Left cardiac atrium (tissue), 4 donors: Measurements from ENCODE around the gene FNDC7. TPM values are rescaled to one million over a fixed set of nuclear protein-coding genes. Genes with fewer than 3 reads are reported as not detected.
A peak's percentile ranks its signal among the peaks of the same experiment; 100 is the strongest.

Source experiments
- ATAC-seq, 2 donors: fragments of 200-7000 bp; cut with Tn5 transposase; one replicate each; pipeline ENCODE4 v1.9.1; 2020; ENCODE audit warnings: mild to moderate bottlenecking in 2 of 2, moderate library complexity in 2 of 2
- DNase-seq: peaks from one replicate; pipeline ENCODE4 v3.0.0-alpha.2; 2020
- intact Hi-C, 2 donors: fragments of 100-400 bp; cut with DNase I; formaldehyde crosslinking; loops; one replicate each; pipeline versions ENCODE4 v1.14.1 to v1.15.1; 2022 to 2023
- total RNA-seq, 2 donors: library from RNA; stranded (reverse); fragmentation: NEBNext Ultra II Directional; extraction: Animal tissue kit (Norgen Biotek cat#: 25700); gene quantifications; one replicate each; pipeline ENCODE4 v1.2.1, GENCODE V29; 2021
- donor health status: DM: no; HTN: yes; CAD: no.
- donor health status: DM: no; HTN: yes; CAD: no; lungs with severe emphysema.
- donor health status: DM: yes; HTN: yes; CAD: no.
- donor health status: Dilated cardiomyopathy.

FNDC7 gene
- total RNA-seq, 2 donors from 2014 or later, result not detected

DNA sequence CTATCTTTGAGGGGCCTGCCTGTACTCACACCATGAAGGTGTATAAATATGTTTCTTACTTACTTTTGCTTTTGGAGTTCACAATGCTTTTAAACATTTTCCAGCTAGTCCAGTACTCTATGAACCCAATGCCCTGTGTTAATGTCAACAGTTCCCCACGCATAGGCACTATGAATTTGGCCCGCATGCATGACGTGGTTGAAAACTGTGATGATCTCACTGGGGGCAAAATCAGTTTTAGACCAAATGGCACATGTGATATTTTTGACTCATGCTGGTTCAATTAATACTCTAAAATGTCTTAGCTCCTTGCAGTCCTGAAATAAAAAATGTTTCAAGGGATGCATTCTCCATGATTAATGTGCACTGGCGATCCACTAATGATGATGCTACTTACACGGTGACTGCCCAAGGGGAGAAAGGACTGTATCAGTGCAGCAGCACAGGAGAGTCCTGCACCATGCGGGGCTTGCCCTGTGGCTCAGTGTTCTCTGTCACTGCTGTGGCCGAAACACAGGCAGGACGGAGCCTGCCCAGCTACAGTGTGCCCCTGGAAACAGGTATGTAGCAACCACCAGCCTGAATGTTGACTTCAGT is 15.7 kb downstream of the FNDC7 start:
- ATAC-seq (no peak), DNase-seq (no peak)
- intact Hi-C loops, result no loop called here

- DNase-seq (no peak), ATAC-seq (no peak)
- intact Hi-C loops, result no loop called here
Measured at GRCh38 chr1:108729481-108729880, 16.8 kb downstream of the FNDC7 start.

- intact Hi-C loops, result no loop called here
- ATAC-seq (no peak), DNase-seq (no peak)
Measured at GRCh38 chr1:108732398-108732797, 19.7 kb downstream of the FNDC7 start.

- ATAC-seq (no peak), DNase-seq (no peak)
- intact Hi-C loops, result no loop called here
Measured at GRCh38 chr1:108734171-108734865, 21.6 kb downstream of the FNDC7 start.

GRCh38 chr1:108742253-108742652 is 29.5 kb downstream of the FNDC7 start:
- intact Hi-C loops, result no loop called here
- ATAC-seq (no peak), DNase-seq (no peak)

- ATAC-seq (no peak), DNase-seq (no peak)
- intact Hi-C loops, result loop anchor here in 1 of 2 donors (5.0 kb wide), 1 partner anchor 54 kb away; the partner anchor contains the start of gene PRPF38B
Measured at GRCh38 chr1:108745980-108746381, 33.3 kb downstream of the FNDC7 start.

DNA sequence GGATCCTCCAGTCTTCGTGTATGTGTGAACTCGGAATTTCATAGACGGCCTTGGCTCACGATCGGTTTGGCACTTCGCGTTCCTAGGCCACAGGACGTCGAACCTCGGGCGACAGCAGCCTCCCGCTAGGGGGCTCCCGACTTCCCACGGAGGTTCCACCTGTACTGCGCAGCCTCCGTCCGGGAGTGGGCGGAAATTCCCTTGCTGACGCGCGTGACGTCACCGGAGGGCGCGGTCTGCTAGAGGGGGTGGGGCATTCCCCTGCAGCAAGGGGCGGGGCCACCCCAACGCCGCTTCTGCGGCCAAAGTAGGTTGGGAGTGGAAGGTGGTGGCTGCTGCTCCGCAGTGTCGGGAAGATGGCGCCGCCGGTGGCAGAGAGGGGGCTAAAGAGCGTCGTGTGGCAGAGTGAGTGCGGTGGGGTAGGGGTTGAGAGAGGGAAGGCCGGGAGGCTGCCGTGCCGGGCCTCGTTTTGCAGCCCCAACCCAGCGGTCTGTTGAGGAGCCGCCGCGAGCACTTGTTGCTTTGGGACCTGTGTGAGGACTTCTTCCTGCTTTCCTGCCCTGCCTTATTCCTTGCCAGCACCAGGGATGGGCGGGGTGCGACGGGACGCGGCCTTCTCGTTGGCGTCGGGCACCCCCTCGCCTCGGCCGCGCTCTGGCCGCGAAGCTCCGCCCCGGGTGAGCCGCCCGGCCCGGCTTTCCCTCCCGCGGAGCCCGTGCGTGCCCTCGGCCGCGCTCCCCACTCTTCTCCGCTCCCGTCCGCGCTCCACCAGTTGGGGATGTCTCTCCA is 33.9 kb downstream of the FNDC7 start, which contains the start of gene STXBP3:
STXBP3 (plus strand) TSS at position 293 of the 789 bp plus-strand sequence; CDS start at position 357, 64 bp downstream.
- ATAC-seq, result peak; percentile 97 to 98
- intact Hi-C loops, result loop anchor here in 1 of 2 donors (5.0 kb wide), 1 partner anchor 54 kb away; the partner anchor contains the start of gene PRPF38B
- DNase-seq, result peak; percentile 99

- ATAC-seq, result peak; percentile 82 to 93
- DNase-seq, result peak; percentile 86
- intact Hi-C loops, result loop anchor here in 1 of 2 donors (5.0 kb wide), 1 partner anchor 55 kb away; the partner anchor contains the start of gene PRPF38B
Measured at GRCh38 chr1:108747171-108747850, 34.6 kb downstream of the FNDC7 start.

GRCh38 chr1:108747898-108748297 is 35.2 kb downstream of the FNDC7 start:
- ATAC-seq (no peak), DNase-seq (no peak)
- intact Hi-C loops, result loop anchor here in 1 of 2 donors (5.0 kb wide), 1 partner anchor 56 kb away; the partner anchor contains the start of gene PRPF38B

GRCh38 chr1:108749081-108749480 is 36.4 kb downstream of the FNDC7 start:
- intact Hi-C loops, result loop anchor here in 1 of 2 donors (5.0 kb wide), 1 partner anchor 57 kb away; the partner anchor contains the start of gene PRPF38B
- ATAC-seq, result no peak
- no peak for DNase-seq

GRCh38 chr1:108750476-108751181 is 37.9 kb downstream of the FNDC7 start:
- DNase-seq (no peak), ATAC-seq (no peak)
- intact Hi-C loops, result no loop called here

DNA sequence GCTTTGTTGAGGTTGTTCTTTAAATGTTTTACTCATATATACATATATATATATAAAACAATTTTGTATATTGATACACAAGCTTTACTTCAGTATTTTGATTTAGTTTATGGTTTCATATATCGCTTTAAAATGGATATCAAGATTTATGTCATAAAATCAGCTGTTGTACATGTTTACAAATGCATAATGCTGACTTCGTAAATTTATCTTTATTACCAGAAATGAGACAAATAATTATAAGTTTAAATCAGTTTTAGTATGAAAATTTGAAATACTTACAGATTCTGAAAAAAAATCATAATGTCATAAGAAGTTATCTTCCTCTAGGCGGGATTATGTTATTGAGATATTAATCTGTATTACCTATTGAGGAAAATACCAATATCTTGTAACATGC is 40.7 kb downstream of the FNDC7 start:
- no peak for ATAC-seq

GRCh38 chr1:108758796-108759195 is 46.1 kb downstream of the FNDC7 start:
- DNase-seq (no peak), ATAC-seq (no peak)
- intact Hi-C loops, result no loop called here

More for the DNA sequence above, 40.7 kb downstream of the FNDC7 start:
- intact Hi-C loops, result no loop called here
- DNase-seq, result no peak

DNA sequence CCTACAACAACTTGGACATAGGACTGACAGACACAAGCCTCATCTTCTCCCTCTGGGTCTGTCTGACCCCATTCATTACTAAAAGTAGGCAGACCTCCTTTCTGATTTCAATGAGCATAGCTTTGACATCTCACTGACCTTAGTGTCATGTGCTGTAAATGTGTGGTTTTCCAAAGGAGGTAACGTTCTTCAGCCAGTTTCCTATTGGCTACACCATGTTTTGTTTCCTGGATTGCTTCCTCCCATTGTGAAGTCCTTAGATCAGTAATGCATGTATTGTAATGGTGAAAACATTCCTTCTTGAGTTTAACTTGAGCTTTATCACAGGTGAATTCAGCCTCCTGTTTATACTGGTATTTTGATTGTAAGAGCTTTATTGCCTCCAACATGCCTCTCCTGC is 54.4 kb downstream of the FNDC7 start:
- intact Hi-C loops, result no loop called here
- ATAC-seq (no peak), DNase-seq (no peak)

GRCh38 chr1:108767708-108768107 is 55.0 kb downstream of the FNDC7 start:
- no peak for DNase-seq
- intact Hi-C loops, result no loop called here
- ATAC-seq, result no peak

DNA sequence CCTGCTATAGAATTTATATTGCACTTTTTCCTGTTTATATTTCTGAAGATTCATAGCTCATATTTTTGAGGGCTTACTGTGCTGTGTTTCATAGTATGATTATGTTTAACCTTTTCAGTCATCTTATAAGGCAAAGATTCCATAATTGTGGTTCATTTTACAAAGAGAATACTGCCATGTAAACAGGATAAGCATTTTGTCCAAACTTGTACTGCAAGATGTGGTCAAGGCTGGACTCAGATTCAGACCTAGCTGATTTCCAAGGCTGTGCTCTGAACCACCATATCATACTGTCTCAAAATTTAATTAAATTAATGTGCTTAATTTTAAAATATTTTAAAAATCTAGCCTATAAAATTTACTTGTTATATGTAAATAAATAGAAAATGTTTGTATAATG is 65.1 kb downstream of the FNDC7 start:
- no peak for ATAC-seq
- intact Hi-C loops, result no loop called here
- DNase-seq, result no peak

GRCh38 chr1:108779455-108779854 is 66.7 kb downstream of the FNDC7 start:
- ATAC-seq (no peak), DNase-seq (no peak)
- intact Hi-C loops, result no loop called here

DNA sequence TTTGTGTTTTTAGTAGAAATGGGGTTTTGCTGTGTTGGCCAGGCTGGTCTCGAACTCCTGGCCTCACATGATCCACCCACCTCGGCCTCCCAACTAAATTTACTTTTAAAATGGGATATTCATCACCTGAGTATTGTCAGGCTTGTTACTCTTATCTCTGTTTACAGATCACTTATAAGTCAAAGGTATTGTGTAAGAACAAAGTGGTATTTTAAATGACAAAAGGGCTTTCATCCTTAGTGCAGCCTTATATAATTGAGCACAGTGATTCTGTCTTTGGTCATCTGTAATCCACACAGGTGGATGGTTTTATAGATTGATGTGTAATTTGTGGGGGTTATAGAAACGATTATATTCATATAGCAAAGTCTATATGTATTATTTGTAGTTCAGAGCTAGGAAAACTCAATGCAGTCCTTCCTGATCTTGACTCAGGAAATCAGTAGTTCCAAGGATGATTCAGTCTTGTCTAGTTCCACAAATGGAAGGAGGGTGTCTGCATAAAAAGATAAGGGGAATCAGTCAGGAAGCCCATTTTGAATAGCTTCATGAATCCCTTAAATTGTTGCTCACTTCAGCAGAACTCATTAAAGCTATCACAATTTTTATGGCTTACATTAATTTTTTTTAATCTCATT is 68.3 kb downstream of the FNDC7 start:
- no peak for DNase-seq
- intact Hi-C loops, result no loop called here
- ATAC-seq, result no peak
